HG02840 (cell line): ENCODE measurements around the gene ZMAT2.
A peak's percentile ranks its signal among the peaks of the same experiment; 100 is the strongest.
"Not testable (repeated sequence)": the region's sequence is repeated elsewhere in the genome, so short reads cannot be mapped to it uniquely, and the experiment has no call there.

ENCODE experiments used
- ATAC-seq: cut with Tn5 transposase; IDR thresholded peaks from one replicate; pipeline ENCODE4 v1.9.1; 2021; ENCODE audit warnings: mild to moderate bottlenecking, moderate library complexity, moderate number of reproducible peaks; ENCODE audit not compliant: unreplicated experiment, low FRiP score

ZMAT2 gene

DNA sequence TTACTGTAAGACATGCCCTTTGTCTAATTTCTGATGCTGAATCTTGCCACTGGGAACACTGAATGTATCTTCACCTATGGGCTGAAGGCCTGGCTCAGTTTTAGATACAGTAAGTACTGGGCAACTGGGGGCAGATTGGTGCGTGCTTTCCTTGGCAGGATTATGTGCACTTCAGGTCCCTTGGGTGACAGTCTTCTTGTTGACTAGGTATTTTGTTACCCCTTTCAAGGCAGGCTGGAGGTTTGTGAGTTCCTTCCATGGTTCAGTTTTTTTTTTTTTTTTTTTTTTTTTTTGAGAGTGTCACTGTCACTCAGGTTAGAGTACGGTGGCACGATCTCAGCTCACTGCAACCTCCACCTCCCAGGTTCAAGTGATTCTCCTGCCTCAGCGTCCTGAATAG lies 7.6 kb downstream of the ZMAT2 start:
- no peak for ATAC-seq

DNA sequence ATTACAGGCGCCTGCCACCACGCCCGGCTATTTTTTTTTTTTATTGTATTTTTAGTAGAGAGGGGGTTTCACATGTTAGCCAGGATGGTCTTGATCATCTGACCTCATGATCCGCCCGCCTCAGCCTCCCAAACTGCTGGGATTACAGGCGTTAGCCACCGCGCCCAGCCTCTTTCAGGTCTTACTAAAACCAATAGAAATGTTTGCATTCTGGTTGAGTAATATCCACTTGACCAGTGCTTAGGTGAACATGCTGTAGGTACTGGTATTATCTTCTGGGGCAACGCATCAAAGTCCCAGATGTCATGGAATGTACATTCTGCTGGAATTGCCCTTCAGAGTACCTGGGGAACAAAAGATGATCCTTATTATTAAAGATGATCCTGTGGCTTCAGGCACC lies 8.5 kb downstream of the ZMAT2 start:
- ATAC-seq, result not testable (repeated sequence)

DNA sequence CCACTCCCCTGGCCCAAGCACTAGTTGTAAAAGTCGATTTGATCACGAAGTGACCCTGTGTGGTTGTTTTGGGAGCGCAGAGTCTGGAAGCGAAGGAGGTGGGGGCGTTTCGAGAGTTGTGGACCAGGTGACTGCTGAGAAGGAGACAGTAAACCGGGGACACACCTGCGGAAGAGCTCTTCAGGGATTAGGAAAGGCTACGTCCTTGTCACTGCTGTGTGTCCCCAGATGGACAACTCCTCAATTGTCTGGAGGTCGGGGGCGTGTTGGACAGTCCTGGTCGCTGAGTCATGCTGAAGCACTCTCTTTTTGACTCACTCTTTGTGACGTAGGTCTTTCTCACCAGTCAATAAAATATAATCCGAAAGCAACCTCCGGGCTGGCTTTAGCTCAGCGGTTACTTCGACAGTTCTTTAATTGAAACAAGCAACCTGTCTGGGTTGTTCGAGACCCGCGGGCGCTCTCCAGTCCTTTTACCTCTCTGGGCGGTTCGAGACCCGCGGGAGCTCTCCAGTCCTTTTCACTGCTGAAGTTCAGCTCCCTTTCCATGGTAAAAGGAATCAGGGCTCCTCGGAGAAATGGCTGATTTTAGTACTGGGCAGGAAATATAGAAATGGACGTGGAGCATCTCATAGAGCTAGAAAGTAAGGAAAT lies 10.8 kb downstream of the ZMAT2 start:
- ATAC-seq, result peak; percentile 89

DNA sequence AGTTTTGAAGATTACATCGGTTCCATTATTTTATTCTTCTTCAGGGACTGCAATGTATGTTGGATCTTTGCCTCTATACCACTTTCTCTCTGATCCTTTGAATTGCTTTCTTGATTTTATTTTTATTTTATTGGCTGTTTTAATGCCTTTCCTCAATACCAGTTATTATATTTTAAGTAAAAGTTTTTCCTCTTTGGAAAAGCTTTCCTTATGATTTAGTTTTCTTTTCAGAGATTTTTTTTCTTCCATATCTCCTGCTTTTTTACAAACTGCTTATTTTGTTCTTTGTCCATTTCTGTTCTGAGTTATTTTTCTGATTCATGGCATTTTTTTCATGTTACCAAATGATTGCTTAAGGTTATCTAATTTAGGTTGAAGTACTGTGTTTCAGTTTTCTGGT lies 11.5 kb downstream of the ZMAT2 start:
- ATAC-seq, result no peak

DNA sequence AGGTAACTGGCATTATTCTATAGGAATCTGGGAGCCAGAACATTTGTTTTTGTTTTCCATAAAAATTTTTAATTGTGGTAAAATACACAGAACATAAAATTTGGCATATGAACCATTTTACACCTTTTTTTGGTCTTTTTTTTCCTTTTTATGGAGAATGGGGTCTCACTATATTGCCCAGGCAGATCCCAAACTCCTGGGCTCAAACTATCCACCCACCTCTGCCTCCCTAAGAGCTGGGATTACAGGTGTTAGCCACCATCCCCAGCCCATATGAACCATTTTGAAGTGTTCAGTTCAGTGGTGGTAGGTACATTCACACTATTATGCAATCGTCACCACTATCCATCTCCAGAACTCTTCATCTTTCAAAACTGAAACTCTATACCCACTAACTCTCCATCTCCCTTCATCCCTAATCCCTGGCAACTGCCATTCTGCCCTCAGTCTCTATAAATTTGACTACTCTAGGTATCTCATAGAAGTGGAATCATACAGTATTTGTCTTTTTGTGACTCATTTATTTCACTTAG lies 13.4 kb downstream of the ZMAT2 start:
- ATAC-seq, result no peak

DNA sequence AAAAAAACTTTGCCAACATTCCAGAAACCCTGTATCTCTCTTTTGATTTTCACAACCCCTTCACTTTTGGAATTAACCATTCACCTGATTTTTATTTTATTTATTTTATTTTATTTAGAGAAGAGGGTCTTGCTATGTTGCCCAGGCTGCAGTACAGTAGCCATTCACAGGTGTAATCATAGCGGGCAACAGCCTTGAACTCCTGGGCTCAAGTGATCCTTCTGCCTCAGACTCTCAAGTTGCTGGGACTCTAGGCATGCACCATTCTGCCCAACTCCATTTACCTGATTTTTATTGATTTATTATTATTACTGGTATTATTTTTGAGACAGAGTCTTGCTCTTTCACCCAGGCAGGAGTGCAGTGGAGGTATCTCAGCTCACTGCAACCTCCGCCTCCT lies 16.0 kb downstream of the ZMAT2 start:
- not testable (repeated sequence) for ATAC-seq

DNA sequence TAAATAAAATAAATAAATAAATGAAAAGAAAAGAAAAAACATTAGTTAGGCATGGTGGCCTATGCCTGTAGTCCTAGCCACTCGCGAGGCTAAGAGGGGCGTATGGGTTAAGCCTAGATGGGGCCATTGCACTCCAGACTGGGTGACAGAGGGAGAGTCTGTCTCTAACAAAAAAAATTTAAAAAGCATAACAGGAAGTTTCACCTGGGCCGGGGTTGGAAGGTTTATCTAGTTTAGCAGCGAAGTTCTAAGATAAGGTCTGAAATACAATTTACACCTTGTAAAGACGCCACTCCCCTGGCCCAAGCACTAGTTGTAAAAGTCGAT lies 18.0 kb downstream of the ZMAT2 start:
- ATAC-seq, result no peak

DNA sequence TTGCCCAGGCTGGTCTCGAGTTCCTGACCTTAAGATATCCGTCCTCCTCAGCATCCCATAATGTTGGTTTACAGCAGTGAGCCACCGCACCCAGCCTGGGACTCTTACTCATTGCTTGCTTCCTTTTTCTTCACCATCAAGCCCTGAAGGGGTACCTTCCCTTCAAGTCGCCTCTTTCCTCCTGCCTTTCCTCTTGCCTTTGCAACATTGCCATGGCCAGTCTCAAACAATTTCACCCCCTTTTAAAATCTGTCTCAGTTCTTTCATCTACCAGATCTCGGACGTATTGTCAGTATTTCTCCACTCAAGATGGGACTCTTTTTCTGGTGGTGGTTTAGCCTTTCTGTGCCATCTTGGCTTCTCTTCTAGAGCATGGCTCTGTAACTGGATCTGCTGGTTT lies 20.5 kb downstream of the ZMAT2 start:
- not testable (repeated sequence) for ATAC-seq

DNA sequence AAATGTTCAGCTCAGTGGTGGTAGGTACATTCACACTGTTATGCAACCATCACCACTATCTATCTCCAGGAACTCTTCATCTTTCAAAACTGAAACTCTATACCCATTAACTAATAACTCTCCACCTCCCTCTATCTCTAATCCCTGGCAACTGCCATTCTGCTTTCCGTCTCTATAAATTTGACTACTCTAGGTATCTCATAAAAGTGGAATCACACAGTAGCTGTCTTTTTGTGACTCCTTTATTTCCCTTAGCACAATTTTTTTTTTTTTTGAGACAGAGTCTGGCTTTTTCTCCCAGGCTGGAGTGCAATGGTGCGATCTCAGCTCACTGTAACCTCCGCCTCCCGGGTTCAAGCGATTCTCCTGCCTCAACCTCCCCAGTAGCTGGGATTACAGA lies 21.1 kb downstream of the ZMAT2 start:
- ATAC-seq, result not testable (repeated sequence)

DNA sequence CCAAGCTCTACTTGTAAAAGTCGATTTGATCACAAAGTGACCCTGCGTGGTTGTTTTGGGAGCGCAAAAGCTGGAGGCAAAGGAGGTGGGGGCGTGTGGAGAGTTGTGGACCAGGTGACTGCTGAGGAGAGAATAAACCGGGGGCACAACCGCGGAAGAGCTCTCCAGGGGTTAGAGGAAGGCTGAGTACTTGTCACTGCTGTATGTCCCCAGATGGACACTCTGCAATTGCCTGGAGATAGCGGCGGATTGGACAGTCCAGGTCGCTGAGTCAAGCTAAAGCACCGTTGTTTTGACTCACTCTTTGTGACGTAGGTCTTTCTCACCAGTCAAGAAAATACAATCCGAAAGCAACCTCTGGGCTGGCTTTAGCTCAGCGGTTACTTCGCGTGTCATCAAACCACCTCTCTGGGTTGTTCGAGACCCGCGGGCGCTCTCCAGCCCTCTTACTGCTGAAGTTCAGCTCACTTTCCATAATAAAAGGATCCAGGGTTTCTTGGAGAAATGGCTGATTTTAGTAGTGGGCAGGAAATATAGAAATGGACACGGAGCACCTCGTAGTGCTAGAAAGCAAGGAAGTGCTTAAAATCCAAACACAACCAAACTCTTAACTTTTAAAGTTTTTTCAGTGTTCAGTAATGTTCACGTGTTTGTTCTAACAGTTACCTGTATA lies 25.7 kb downstream of the ZMAT2 start:
- peak; percentile 90 for ATAC-seq

DNA sequence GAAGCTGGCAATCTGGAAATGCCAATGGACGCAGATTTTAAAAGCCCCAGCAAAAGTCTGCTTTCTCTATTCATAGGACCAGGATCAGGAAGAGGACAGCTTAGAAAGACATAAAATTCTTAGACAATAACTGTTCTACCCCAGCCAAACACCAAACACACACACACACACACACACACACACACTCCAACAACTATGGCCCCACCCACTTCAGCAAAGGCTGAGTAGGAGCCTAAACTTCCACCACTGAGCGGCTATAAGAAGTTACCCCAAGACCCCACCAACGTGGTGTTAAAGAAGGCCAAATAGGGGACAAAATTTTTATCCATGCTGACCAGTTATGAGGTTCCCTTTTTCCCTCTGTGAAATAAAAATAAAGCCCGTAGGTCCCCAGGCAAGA lies 32.9 kb downstream of the ZMAT2 start:
- no peak for ATAC-seq

DNA sequence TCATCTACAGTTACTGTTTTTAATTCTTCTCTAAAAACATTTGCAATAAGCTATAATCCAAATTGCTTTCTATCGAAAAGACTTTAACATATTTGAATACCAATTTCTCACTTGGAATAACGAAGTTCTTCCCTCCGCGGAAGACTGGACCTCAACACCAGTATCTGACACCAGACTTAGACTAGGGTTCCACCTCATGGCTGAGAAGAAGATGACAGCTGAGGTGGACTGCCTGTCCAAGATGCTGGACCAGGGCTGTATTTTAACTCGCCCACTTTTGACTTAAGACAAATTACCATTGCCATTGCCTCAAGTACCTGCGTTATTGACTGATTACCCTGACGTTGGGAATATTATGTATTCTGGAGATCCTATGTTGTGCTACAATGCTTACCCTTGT lies 34.1 kb downstream of the ZMAT2 start:
- ATAC-seq, result no peak

DNA sequence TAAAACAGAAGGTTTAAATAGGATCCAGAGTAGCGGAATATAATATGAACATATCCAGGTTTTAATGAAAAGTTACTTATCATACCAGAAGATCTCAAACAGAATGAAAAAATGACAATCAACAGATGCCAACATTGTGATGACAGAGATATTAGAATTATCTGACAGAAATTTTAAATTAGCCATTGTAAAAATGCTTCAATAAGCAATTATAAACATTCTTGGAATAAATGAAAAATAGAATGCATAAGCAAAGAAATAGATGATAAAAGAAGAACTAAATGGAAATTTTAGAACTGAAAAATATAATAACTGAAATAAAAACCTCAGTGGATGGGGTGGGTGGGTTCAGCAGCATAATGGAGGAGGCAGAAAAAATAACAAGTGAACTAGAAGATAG lies 37.2 kb downstream of the ZMAT2 start:
- no peak for ATAC-seq

DNA sequence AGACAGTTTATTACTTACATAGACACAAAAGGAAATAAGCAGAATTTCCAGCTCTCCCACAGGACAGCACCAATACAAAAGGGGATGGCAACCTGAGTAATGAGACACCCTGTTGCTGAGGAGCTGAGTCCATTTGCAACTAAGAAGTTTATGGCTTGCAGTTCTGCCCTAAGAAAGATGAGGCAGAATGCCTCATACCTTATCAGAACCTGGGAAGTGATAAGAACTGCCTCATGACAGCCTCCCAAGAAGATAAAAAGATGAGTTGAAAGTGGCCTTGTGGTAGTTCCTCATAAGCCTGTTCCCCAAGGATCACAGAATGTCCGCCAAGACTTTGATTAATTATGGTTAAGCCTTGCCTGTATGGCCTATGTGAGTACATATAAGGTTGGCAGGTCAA lies 41.7 kb downstream of the ZMAT2 start:
- no peak for ATAC-seq

DNA sequence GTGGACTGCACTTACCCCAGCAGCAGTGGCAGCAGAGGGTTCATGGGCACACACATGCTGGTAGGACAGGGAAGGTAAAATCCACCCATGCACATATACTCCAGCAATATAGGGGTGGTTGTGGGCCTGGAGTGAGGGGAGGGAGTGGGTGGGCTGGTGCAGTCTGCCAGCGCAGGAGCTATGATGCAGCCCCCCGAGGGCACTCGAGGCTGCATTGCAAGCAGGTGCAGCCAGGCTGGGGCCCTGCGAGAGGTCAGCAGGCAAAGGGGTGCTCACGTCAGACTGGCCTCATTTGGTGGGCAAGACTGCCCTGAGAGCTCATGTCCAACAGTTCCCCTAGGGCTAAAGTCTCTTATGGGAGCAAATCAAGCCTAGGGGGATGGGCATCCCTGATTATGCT lies 53.3 kb downstream of the ZMAT2 start:
- no peak for ATAC-seq
